ENCODE measurements around the gene HUWE1.
"Not testable (repeated sequence)": the region's sequence is repeated elsewhere in the genome, so short reads cannot be mapped to it uniquely, and the experiment has no call there.

Gene HUWE1

DNA sequence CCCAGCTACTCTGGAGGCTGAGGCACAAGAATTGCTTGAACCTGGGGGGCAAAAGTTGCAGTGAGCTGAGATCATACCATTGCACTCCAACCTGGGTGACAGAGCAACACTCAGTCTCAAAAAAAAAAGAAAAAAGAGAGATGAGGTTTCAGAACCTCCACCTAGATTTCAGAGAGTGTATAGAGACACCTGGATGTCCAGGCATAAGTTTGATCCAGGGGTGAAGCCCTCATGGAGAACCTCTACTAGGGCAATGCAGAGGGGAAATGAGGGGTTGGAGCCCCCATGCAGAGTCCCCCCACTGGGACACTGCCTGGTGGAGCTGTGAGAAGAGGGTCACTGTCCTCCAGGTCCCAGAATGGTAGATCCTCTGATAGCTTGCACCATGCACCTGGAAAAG lies 159.5 kb downstream of the HUWE1 start:
- no peak for TF ChIP-seq JUND (IDR thresholded peaks at IDR 0.05; ENCODE audit: low read depth)
- in situ Hi-C loops (cut with HindIII; ENCODE audit: low pct_unique_long_range_greater_than_20kb, low sequenced_read_pairs): no loop called here
- DNase-seq (ENCODE audit: low read depth in 1 of 2, low spot score in 1 of 2): no peak

GRCh38 chrX:53511322-53511721 lies 175.2 kb downstream of the HUWE1 start:
- DNase-seq (ENCODE audit: low read depth in 1 of 2, low spot score in 1 of 2): no peak
- in situ Hi-C loops (cut with HindIII; ENCODE audit: low pct_unique_long_range_greater_than_20kb, low sequenced_read_pairs): no loop called here
- TF ChIP-seq JUND (IDR thresholded peaks at IDR 0.05; ENCODE audit: low read depth): no peak

DNA sequence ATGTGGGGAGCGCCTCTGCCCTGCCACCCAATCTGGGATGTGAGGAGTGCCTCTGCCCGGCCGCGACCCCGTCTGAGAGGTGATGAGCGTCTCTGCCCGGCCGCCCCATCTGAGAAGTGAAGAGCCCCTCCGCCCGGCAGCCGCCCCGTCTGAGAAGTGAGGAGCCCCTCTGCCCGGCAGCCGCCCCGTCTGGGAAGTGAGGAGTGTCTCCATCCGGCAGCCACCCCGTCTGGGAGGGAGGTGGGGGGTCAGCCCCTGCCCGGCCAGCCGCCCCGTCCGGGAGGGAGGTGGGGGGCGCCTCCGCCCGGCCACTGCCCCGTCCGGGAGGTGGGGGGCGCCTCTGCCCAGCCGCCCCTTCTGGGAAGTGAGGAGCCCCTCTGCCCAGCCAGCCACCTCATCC lies 182.5 kb downstream of the HUWE1 start:
- DNase-seq (ENCODE audit: low read depth in 1 of 2, low spot score in 1 of 2); in situ Hi-C loops (cut with HindIII; ENCODE audit: low pct_unique_long_range_greater_than_20kb, low sequenced_read_pairs): not testable (repeated sequence)

GRCh38 chrX:53494436-53494835 lies 192.1 kb downstream of the HUWE1 start:
- no peak for TF ChIP-seq JUND (IDR thresholded peaks at IDR 0.05; ENCODE audit: low read depth)
- peak in 1 of 2 experiments; percentile 36 for DNase-seq (ENCODE audit: low read depth in 1 of 2, low spot score in 1 of 2)
- in situ Hi-C loops (cut with HindIII; ENCODE audit: low pct_unique_long_range_greater_than_20kb, low sequenced_read_pairs): no loop called here

- TF ChIP-seq JUND (IDR thresholded peaks at IDR 0.05; ENCODE audit: low read depth): no peak
- no peak for DNase-seq (ENCODE audit: low read depth in 1 of 2, low spot score in 1 of 2)
- in situ Hi-C loops (cut with HindIII; ENCODE audit: low pct_unique_long_range_greater_than_20kb, low sequenced_read_pairs): no loop called here
Measured at GRCh38 chrX:53486285-53486684, 200.2 kb downstream of the HUWE1 start.

GRCh38 chrX:53483838-53484405 lies 202.6 kb downstream of the HUWE1 start:
- TF ChIP-seq JUND (IDR thresholded peaks at IDR 0.05; ENCODE audit: low read depth): no peak
- in situ Hi-C loops (cut with HindIII; ENCODE audit: low pct_unique_long_range_greater_than_20kb, low sequenced_read_pairs): no loop called here
- DNase-seq (ENCODE audit: low read depth in 1 of 2, low spot score in 1 of 2): peak in 1 of 2 experiments; percentile 49

- in situ Hi-C loops (cut with HindIII; ENCODE audit: low pct_unique_long_range_greater_than_20kb, low sequenced_read_pairs): no loop called here
- no peak for DNase-seq (ENCODE audit: low read depth in 1 of 2, low spot score in 1 of 2)
- no peak for TF ChIP-seq JUND (IDR thresholded peaks at IDR 0.05; ENCODE audit: low read depth)
Measured at GRCh38 chrX:53483416-53483815, 203.1 kb downstream of the HUWE1 start.
